Stimulated activated CD4-positive, alpha-beta T cell treated with anti-CD3 and anti-CD28 coated beads, Interleukin-4, amount 100 ng/mL, for 24 hours (primary cell): Measurements from ENCODE around the gene APBB2.
"Not testable (repeated sequence)": the region's sequence is repeated elsewhere in the genome, so short reads cannot be mapped to it uniquely, and the experiment has no call there.

Source experiments
- DNase-seq: peaks from one replicate; pipeline ENCODE4 v3.0.0-alpha.2; 2020

Gene APBB2

DNA sequence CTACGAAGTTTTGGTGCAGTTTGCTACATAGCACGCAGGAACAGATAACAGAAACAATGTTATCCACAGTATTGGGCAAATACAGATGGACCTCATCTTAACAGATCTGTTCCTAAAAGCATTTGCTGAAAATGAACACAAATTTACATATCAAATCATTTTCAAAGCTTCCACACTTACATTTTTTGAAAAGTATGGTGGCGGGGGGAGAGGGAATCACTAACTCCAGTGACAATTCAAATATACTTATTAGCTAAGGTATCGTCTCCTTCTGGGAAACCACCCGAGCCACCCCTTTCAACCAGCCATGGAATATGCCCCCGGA is 289.6 kb downstream of the APBB2 start:
- DNase-seq = no peak

DNA sequence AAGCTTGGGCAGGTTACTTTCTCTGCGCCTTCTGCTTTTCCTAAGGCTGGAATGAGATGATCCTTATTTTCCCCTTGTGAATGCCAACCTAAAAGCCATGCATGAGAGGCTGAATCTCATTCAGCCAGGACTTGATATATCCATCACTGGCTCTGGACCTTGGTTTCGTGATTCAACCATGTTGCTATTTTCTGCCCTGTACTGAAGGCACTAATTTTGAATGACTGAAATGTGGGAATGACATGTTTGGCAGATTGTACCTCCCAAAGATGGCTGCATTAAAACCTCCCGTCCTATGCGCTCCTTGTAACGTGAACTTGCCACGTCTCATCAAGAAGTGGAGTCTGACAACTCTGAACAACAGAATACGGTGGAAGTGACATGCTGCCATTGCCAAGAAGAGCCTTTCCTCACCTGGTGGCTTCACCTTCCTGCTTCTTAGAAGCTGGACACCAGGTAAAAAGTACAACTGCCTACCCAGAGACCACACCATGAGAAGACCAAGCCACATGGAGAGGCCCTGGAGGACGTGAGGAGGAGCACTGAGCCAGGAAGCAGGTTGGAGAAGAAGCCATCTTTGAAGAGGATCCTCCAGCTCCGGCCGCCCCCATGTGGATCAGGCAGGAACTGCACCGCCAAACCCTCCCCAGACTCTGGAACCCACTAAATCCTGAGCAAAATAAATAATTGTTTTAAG is 290.1 kb downstream of the APBB2 start:
- DNase-seq = peak; percentile 85

- no peak for DNase-seq
Observed at GRCh38 chr4:40923316-40924095, 290.8 kb downstream of the APBB2 start.

GRCh38 chr4:40919976-40920375 is 294.4 kb downstream of the APBB2 start:
- DNase-seq = not testable (repeated sequence)

GRCh38 chr4:40918330-40918729 is 296.0 kb downstream of the APBB2 start:
- no peak for DNase-seq

DNA sequence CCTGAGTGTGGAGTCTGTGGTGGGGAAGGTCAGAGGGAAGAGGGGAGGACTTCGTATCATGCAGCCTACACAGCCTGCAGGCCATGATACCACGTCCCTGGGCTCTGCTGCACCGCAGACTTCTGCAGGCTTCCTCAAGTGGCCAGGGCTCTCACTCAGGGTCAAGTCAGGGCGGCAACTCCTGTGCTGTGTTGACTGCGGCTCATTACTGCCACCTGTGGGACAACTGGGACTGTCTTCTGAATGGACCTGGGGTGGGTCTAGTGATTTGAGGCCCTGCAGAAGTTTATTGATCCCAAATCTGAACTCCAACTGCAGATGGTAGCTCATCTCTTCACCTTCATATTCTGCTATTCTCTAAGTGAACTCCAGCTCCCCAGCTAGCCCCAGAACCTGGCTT is 297.5 kb downstream of the APBB2 start:
- peak; percentile 57 for DNase-seq

DNA sequence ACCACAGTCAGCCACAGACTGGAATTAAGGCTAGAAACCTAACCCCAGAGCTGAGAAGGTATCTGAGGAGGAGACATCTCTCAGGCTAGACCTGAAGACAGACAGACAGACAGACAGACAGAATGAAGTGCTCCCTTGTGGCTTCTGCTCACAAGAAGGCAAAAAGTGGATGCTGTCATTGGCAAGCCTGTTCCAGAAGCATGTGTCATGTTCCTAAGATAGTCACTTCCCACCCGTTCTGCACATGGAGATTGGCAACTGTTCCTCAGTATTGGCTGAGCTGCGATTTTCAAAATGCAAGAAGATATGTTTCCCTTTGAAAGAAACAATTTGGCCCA is 298.2 kb downstream of the APBB2 start:
- DNase-seq = no peak

- peak; percentile 27 for DNase-seq
Observed at GRCh38 chr4:40915318-40916217, 298.8 kb downstream of the APBB2 start.

DNA sequence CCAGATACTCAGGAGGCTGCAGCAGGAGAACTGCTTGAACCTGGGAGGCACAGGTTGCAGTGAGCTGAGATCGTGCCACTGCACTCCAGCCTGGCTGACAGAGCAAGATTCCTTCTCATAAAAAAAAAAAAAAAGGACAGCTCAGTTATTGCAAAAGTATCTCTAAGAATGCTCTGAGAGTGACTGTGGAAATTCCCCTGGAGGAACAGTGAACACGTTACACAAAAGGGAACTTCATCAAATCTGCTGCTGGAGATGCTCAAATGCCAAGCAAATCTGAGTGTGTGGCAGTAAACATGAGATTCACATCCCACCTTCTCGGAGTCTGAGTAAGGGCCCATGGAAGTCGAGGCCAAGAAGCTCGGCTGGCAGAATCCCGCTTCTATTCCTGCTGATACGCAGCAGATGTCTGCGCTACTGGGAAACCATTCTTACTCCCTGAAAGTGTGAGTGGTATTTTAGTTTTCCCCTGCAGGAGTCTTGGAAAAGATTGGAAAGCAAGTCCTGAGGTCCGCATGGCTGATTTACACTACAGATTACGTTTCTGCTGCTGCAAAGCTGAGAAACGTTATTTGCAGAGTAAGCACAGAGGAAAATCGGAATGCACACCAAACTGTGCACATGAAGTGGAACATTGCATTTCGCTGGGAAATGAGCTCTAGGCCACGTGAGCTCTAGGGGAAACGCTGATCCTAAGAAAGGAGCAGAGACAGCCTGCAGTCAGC is 301.7 kb downstream of the APBB2 start:
- DNase-seq = no peak

DNA sequence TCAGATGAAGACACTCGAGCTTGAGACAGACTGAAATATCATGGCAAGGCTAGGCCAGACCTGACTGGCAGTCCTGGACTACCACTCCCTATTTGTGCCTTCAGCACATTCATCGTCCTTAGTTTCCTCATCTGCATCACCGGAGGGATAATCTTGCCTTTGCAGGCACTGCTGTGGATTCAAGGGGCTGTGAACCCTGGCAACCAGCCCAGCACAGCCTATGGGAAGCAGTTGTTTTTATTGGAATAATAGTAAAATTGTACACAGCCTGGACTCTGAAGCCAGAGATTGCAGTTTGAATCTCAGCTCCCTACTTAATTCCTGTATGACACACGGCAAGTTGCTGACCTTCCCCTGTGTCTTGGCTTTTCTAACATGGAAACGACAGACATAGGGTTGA is 303.6 kb downstream of the APBB2 start:
- no peak for DNase-seq

GRCh38 chr4:40909363-40909876 is 304.9 kb downstream of the APBB2 start:
- peak; percentile 74 for DNase-seq

DNA sequence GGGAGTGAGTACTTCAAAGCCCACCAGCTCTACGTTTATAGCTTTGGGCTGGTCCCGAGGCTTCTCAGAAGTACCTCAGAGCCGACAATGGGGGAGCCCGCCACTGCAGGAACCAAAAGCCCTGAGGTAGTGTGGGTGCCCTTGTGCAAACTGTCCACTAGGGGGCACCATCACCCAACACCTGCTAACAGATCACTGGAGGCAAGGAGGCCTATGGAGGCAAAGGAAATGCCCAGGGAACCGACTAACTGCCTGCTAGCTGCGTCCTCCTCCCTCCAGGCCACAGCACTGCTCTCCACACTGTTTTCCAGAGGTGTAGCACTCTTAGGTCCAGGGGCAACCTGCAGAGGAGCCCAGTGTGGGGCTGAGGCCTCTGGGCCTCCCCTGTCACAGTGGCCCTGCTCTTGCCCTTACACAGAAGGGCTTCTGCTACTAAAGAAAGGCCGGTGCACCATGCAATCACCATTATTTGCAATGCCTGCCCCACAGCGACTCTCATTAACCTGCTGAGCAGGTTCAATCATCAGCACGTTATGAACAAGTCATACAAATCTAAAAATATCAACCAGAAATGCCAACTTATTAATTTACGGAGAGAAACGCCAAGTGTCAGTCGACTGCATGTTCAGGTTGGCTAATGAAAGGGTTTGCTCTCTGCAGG is 305.5 kb downstream of the APBB2 start:
- DNase-seq = peak; percentile 79

DNA sequence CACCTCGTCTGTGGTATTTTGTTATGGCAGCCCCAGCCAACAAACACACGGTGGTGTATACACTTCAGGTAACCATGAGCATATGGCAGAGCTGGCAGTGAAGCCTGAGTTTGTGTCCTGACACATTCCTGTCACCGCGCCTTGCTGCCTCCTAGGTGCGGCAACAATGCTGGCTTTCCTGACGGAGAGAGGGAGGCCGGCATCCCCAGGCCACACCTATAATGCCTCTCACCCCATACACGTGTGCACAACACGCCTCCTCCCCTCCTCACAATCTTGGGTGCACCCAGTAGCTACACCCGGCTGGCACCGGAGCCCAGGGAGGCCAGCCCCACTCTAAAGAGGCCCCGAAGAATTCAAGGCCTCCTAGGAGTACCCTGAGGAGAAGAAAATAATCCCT is 306.0 kb downstream of the APBB2 start:
- DNase-seq = no peak

- DNase-seq = no peak
Observed at GRCh38 chr4:40905414-40905813, 308.9 kb downstream of the APBB2 start.

GRCh38 chr4:40900531-40900930 is 313.8 kb downstream of the APBB2 start:
- not testable (repeated sequence) for DNase-seq

DNA sequence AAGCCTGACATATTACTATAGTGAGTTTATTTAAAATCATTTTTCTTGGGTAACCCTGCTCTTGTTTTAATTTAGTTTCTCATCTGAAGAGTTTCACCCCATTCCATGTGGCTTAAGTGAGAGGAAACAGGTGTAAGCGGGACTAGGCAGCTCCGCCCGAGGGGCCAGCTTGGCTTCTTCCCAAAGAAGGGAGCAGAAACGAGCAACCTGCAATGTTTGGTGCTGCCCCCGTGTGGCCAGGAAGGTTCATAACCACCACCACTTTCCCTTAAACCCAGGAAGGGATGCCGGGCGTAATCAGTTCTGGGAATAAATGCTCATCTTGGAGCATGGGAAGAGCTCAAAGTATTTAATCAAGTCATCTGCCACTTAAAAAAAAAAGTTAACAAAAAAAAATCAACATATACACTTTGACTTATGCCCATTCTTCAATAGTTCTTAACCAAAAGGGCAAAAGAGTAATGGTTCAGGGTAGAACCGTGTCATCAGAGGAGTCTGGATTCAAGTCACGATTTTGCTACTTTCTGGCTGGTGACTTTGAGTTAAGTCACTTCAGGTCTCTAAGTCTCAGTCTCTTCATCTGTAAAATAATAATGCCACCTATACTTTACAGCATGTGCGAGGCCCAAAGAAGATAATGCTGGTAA is 316.7 kb downstream of the APBB2 start:
- DNase-seq = peak; percentile 74

GRCh38 chr4:40890764-40891163 is 323.6 kb downstream of the APBB2 start:
- DNase-seq = no peak

DNA sequence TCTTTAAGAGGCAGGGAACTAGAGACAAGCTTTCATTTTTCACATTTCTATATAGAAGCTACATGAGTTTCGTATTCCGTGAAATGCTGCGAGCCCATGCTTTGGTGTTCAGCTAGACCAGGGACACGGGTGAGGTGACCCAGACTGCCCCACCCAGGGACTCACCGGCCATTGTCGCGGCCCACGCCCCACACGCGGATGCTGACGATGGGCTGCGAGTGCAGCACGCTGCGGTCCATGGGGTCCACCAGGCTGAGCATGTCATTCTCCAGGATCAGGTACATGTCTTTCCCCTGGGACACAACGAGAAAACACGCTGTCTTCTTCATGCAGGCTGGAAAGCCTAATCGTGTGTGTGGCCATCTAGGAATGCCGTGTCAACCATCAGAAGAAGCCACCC is 324.1 kb downstream of the APBB2 start:
- DNase-seq = no peak

DNA sequence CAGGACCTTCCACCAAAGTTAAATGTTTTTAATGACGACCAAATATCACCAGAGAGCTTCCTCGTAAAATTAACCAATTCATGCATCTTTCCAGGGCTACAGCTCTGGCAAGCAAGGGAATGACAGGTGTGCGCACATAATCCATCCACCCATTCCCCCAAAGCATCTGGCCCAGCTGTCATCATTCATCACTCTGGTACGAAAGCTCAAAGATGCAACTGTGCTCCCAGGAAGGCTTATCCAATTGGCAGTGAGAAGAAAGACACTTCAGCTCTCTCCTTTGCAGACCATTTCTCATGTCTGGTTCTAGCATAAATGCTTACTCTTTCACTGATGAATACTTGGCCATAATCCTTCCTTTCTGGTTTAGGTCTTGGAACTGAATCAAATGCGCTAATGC is 325.4 kb downstream of the APBB2 start:
- no peak for DNase-seq

DNA sequence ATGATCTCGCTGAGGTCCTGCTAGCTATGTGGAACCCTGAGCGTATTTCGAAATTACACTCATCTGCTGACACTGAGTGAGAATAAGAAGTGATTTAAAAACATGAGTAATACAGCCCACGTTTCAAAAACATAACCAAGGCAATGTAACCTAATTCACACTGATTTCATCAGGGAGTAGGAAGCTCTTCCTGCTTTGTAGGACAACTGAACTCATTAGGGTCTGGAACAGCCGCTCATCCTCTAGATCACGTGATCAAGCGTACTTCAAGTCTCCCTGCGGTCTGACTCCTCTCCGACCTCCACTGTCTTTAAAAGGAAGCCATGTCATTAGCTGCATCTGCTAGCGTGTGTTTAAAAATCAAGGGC is 326.6 kb downstream of the APBB2 start:
- no peak for DNase-seq

GRCh38 chr4:40886931-40887763 is 327.2 kb downstream of the APBB2 start:
- DNase-seq = no peak
